ENCODE results near the gene GSDME. TPM values are rescaled to one million over a fixed set of nuclear protein-coding genes. Genes with fewer than 3 reads are reported as not detected.

GSDME gene
- total RNA-seq, 1 experiment from 2014 or later: 5.5 TPM

- H3K4me3 Mint-ChIP-seq: no peak overlapping the region
- Histone ChIP-seq H4K8ac (replicated peaks; ENCODE audit: insufficient read length, low read depth, low read length) (no peak overlapping the region), H2AFZ (ENCODE audit: low read length) (no peak overlapping the region), H2BK12ac (ENCODE audit: insufficient read length, low read depth, low read length) (no peak overlapping the region), H3K27me3 (ENCODE audit: insufficient read depth, low read length) (no peaks in the 10 kb centered on the region), H3K27ac (ENCODE audit: insufficient read length, low read depth, low read length) (no peak overlapping the region), H3K4me2 (ENCODE audit: insufficient read depth, insufficient read length, low read length) (no peak overlapping the region), H2AK5ac (ENCODE audit: insufficient read length, low read length) (no peak overlapping the region), H2BK120ac (ENCODE audit: low read depth, low read length, poor library complexity, severe bottlenecking) (no peak overlapping the region), H3K4ac (ENCODE audit: low read depth, low read length) (no peak overlapping the region), H3K23ac (ENCODE audit: insufficient read length, low read depth, low read length) (no peak overlapping the region), H3K18ac (ENCODE audit: insufficient read length, low read depth, low read length) (no peak overlapping the region), H3K79me2 (ENCODE audit: insufficient read depth, low read length) (no peaks in the 10 kb centered on the region), H4K91ac (ENCODE audit: insufficient read length, low read depth, low read length) (no peak overlapping the region), H3K79me1 (ENCODE audit: insufficient read depth, low read depth, low read length, poor library complexity, severe bottlenecking) (no peaks in the 10 kb centered on the region), H4K20me1 (ENCODE audit: control insufficient read depth, insufficient read depth, insufficient read length) (no peaks in the 10 kb centered on the region), H3K4me1 (ENCODE audit: insufficient read depth, low read length) (no peaks in the 10 kb centered on the region), H3K23me2 (ENCODE audit: insufficient read length, low read depth, low read length, poor library complexity, severe bottlenecking) (no peaks in the 10 kb centered on the region), H3K56ac (ENCODE audit: insufficient read length, low read depth, low read length) (no peak overlapping the region), H3K14ac (ENCODE audit: insufficient read depth, low read length) (no peak overlapping the region), H2BK20ac (ENCODE audit: low read depth, low read length, poor library complexity, severe bottlenecking) (no peak overlapping the region), H2BK15ac (ENCODE audit: low read depth, low read length) (no peak overlapping the region), H4K5ac (ENCODE audit: insufficient read length, low read depth, low read length) (no peak overlapping the region), H2BK5ac (ENCODE audit: insufficient read length, low read length) (no peak overlapping the region), H3T11ph (ENCODE audit: low read length) (no peak overlapping the region), H3K9ac (ENCODE audit: extremely low read depth, insufficient read length, low read length) (no peak overlapping the region), H3K9me3 (ENCODE audit: control insufficient read depth, low read depth, low read length) (no peaks in the 10 kb centered on the region)
- no CpG with 5 or more reads among the region's 14 CpGs for whole genome bisulfite sequencing (ENCODE audit: extremely low coverage, insufficient read length, low lambda C conversion rate)
- TF ChIP-seq, protein P1, sequence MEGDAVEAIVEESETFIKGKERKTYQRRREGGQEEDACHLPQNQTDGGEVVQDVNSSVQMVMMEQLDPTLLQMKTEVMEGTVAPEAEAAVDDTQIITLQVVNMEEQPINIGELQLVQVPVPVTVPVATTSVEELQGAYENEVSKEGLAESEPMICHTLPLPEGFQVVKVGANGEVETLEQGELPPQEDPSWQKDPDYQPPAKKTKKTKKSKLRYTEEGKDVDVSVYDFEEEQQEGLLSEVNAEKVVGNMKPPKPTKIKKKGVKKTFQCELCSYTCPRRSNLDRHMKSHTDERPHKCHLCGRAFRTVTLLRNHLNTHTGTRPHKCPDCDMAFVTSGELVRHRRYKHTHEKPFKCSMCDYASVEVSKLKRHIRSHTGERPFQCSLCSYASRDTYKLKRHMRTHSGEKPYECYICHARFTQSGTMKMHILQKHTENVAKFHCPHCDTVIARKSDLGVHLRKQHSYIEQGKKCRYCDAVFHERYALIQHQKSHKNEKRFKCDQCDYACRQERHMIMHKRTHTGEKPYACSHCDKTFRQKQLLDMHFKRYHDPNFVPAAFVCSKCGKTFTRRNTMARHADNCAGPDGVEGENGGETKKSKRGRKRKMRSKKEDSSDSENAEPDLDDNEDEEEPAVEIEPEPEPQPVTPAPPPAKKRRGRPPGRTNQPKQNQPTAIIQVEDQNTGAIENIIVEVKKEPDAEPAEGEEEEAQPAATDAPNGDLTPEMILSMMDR (conservative IDR thresholded peaks at IDR 0.05): no peak
- peaks cover 5 to 45% (median 11%) of the 10 kb centered on the region in 3 experiments for H3K36me3 Mint-ChIP-seq (ENCODE audit: insufficient read depth in 1 of 3, low read depth in 3 of 3)
- H3K9me3 Mint-ChIP-seq: peaks cover 3 to 10% of the 10 kb centered on the region in 2 experiments; a peak in 2 of 5 replicates
- no peak overlapping the region for H3K27ac Mint-ChIP-seq
- DNase-seq: no peak
- H3K4me1 Mint-ChIP-seq: peaks cover 15 to 21% of the 10 kb centered on the region in 2 experiments
- peaks cover 1% of the 10 kb centered on the region; the same call in 1 of the 2 replicates for H3K27me3 Mint-ChIP-seq (ENCODE audit: low read depth)
These were observed 43.2 kb downstream of the GSDME start for GRCh38 chr7:24713850-24714675.

Measured in H9 (cell line).